ENCODE measurements around the gene KLF13. TPM values are rescaled to one million over a fixed set of nuclear protein-coding genes. Genes with fewer than 3 reads are reported as not detected.
A peak's percentile ranks its signal among the peaks of the same experiment; 100 is the strongest.

The KLF13 gene
- total and polyA plus RNA-seq, 2 experiments from 2014 or later, result 15.1 to 35.7 TPM

DNA sequence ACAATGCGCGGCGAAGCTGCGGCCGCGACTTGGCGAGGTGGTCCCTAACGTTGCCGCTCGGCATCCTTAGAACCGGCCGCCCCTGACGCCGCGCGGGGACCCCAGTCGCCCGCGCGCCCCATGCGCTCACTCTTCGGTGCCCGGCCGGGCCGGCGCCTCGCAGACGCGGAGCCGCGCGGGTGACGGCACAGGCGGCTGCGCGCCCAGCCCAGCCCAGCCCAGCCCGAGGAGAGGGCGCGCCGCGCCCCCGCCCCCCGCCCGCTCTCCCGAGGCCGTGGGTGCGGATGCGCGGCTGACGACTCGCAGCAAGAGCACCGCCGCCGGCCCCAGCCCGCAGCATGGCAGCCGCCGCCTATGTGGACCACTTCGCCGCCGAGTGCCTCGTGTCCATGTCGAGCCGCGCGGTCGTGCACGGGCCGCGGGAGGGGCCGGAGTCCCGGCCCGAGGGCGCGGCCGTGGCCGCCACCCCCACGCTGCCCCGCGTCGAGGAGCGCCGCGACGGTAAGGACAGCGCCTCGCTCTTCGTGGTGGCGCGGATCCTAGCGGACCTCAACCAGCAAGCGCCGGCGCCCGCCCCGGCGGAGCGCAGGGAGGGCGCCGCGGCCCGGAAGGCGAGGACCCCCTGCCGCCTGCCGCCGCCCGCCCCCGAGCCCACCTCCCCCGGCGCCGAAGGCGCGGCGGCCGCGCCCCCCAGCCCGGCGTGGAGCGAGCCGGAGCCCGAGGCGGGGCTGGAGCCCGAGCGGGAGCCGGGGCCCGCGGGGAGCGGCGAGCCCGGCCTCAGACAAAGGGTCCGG is 437 bp downstream of the KLF13 start:
- Histone ChIP-seq H3K4me3 (peak overlapping the region; percentile 95), H3K27me3 (no peaks in the 10 kb centered on the region), H3K27ac (peak overlapping the region; percentile 69), H3K36me3 (no peaks in the 10 kb centered on the region), H3K9me3 (ENCODE audit: low read depth) (no peaks in the 10 kb centered on the region), H3K4me1 (ENCODE audit: low read depth) (peaks cover 15% of the 10 kb centered on the region)
- peak in 1 of 2 donors; percentile 77 for DNase-seq (ENCODE audit: low read depth in 1 of 2, low spot score in 1 of 2)
- TF ChIP-seq, protein P1, sequence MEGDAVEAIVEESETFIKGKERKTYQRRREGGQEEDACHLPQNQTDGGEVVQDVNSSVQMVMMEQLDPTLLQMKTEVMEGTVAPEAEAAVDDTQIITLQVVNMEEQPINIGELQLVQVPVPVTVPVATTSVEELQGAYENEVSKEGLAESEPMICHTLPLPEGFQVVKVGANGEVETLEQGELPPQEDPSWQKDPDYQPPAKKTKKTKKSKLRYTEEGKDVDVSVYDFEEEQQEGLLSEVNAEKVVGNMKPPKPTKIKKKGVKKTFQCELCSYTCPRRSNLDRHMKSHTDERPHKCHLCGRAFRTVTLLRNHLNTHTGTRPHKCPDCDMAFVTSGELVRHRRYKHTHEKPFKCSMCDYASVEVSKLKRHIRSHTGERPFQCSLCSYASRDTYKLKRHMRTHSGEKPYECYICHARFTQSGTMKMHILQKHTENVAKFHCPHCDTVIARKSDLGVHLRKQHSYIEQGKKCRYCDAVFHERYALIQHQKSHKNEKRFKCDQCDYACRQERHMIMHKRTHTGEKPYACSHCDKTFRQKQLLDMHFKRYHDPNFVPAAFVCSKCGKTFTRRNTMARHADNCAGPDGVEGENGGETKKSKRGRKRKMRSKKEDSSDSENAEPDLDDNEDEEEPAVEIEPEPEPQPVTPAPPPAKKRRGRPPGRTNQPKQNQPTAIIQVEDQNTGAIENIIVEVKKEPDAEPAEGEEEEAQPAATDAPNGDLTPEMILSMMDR (IDR thresholded peaks at IDR 0.05; ENCODE audit: low read depth, low read length), result no peak

GRCh38 chr15:31327669-31328427 is 1.2 kb downstream of the KLF13 start:
- H3K27ac ChIP-seq, result no peak overlapping the region
- no peaks in the 10 kb centered on the region for H3K9me3 ChIP-seq (ENCODE audit: low read depth)
- TF ChIP-seq, protein P1 (IDR thresholded peaks at IDR 0.05; ENCODE audit: low read depth, low read length), result no peak
- H3K4me1 ChIP-seq (ENCODE audit: low read depth), result peaks cover 22% of the 10 kb centered on the region
- DNase-seq (ENCODE audit: low read depth in 1 of 2, low spot score in 1 of 2), result peak; percentile 55 to 72
- peak overlapping the region; percentile 95 for H3K4me3 ChIP-seq
- H3K27me3 ChIP-seq, result no peaks in the 10 kb centered on the region
- H3K36me3 ChIP-seq, result no peaks in the 10 kb centered on the region

- no peaks in the 10 kb centered on the region for H3K36me3 ChIP-seq
- TF ChIP-seq, protein P1 (IDR thresholded peaks at IDR 0.05; ENCODE audit: low read depth, low read length), result no peak
- no peak for DNase-seq (ENCODE audit: low read depth in 1 of 2, low spot score in 1 of 2)
- no peak overlapping the region for H3K27ac ChIP-seq
- H3K9me3 ChIP-seq (ENCODE audit: low read depth), result no peaks in the 10 kb centered on the region
- no peaks in the 10 kb centered on the region for H3K27me3 ChIP-seq
- H3K4me3 ChIP-seq, result peak overlapping the region; percentile 95
- H3K4me1 ChIP-seq (ENCODE audit: low read depth), result peaks cover 25% of the 10 kb centered on the region
Observed at GRCh38 chr15:31328428-31328968, 1.9 kb downstream of the KLF13 start.

DNA sequence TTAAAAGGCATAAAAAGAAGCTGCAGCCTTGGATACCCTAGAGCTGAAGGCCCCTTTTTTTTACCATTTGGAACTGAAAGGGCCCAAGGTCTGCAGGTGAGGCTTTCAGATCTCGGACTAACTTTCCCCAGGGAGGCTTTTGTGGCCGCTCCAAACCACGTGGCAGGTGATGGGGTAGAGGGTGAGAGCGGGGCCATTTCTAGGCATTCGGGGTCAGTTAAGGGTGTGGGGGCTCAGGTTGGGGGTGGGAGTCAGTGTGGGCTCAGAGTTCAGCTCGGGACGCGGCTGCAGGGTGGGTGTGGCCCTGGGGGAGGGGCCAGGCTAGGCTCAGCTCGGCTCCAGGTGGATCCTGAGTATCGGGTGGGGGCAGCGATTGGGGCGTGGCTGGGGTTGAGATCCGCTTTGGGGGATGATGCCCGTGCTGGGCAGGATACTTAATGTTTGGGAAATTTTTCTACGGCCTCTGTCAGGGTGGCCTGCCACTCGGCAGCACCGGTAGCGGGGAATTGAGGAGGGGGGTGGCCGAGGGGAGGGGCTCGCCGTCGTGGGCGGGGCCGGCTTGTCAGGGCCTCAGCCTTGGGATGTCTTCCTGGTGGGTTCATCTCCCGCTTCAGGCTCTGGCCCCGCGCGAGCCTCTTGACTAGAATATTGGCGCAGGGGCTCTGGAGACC is 2.5 kb downstream of the KLF13 start:
- Histone ChIP-seq H3K27ac (no peak overlapping the region), H3K9me3 (ENCODE audit: low read depth) (no peaks in the 10 kb centered on the region), H3K27me3 (no peaks in the 10 kb centered on the region), H3K4me1 (ENCODE audit: low read depth) (peaks cover 25% of the 10 kb centered on the region), H3K4me3 (peak overlapping the region; percentile 95), H3K36me3 (no peaks in the 10 kb centered on the region)
- TF ChIP-seq, protein P1 (IDR thresholded peaks at IDR 0.05; ENCODE audit: low read depth, low read length), result no peak
- no peak for DNase-seq (ENCODE audit: low read depth in 1 of 2, low spot score in 1 of 2)

- Histone ChIP-seq H3K9me3 (ENCODE audit: low read depth) (no peaks in the 10 kb centered on the region), H3K36me3 (no peaks in the 10 kb centered on the region), H3K27ac (no peak overlapping the region), H3K4me1 (ENCODE audit: low read depth) (peaks cover 25% of the 10 kb centered on the region), H3K4me3 (peak overlapping the region; percentile 95), H3K27me3 (no peaks in the 10 kb centered on the region)
- TF ChIP-seq, protein P1 (IDR thresholded peaks at IDR 0.05; ENCODE audit: low read depth, low read length), result no peak
- no peak for DNase-seq (ENCODE audit: low read depth in 1 of 2, low spot score in 1 of 2)
Observed at GRCh38 chr15:31329640-31330010, 3.0 kb downstream of the KLF13 start.

Measured in cardiac muscle cell (in vitro differentiated cells and primary cell).